HG03135 (cell line): Measurements from ENCODE around the gene DPP4.
A peak's percentile ranks its signal among the peaks of the same experiment; 100 is the strongest.
"Not testable (repeated sequence)": the region's sequence is repeated elsewhere in the genome, so short reads cannot be mapped to it uniquely, and the experiment has no call there.

ENCODE experiments used
- ATAC-seq: cut with Tn5 transposase; IDR thresholded peaks from one replicate; pipeline ENCODE4 v1.9.1; 2021; ENCODE audit warnings: mild to moderate bottlenecking, moderate library complexity; ENCODE audit not compliant: unreplicated experiment

The DPP4 gene

GRCh38 chr2:161994761-161995520 is 79.1 kb downstream of the DPP4 start:
- ATAC-seq, result no peak

GRCh38 chr2:161992531-161992930 is 81.5 kb downstream of the DPP4 start:
- peak; percentile 59 for ATAC-seq

GRCh38 chr2:161991991-161992390 is 82.0 kb downstream of the DPP4 start:
- no peak for ATAC-seq

GRCh38 chr2:161990741-161991140 is 83.3 kb downstream of the DPP4 start:
- no peak for ATAC-seq

- no peak for ATAC-seq
Measured at GRCh38 chr2:161990036-161990435, 84.0 kb downstream of the DPP4 start.

GRCh38 chr2:161988589-161988988 is 85.4 kb downstream of the DPP4 start:
- no peak for ATAC-seq

GRCh38 chr2:161987311-161987710 is 86.7 kb downstream of the DPP4 start:
- no peak for ATAC-seq

- no peak for ATAC-seq
Measured at GRCh38 chr2:161983866-161984265, 90.1 kb downstream of the DPP4 start.

- ATAC-seq, result no peak
Measured at GRCh38 chr2:161983331-161983651, 90.7 kb downstream of the DPP4 start.

- ATAC-seq, result no peak
Measured at GRCh38 chr2:161982548-161983330, 91.3 kb downstream of the DPP4 start.

GRCh38 chr2:161981679-161982250 is 92.2 kb downstream of the DPP4 start:
- no peak for ATAC-seq

GRCh38 chr2:161980976-161981375 is 93.0 kb downstream of the DPP4 start:
- no peak for ATAC-seq

GRCh38 chr2:161979490-161979889 is 94.5 kb downstream of the DPP4 start:
- no peak for ATAC-seq

- not testable (repeated sequence) for ATAC-seq
Measured at GRCh38 chr2:161977926-161978325, 96.1 kb downstream of the DPP4 start.

GRCh38 chr2:161976917-161977316 is 97.1 kb downstream of the DPP4 start:
- ATAC-seq, result no peak

GRCh38 chr2:161976295-161976694 is 97.7 kb downstream of the DPP4 start:
- no peak for ATAC-seq

- no peak for ATAC-seq
Measured at GRCh38 chr2:161975813-161976160, 98.2 kb downstream of the DPP4 start.

GRCh38 chr2:161975062-161975812 is 98.8 kb downstream of the DPP4 start:
- ATAC-seq, result no peak

- ATAC-seq, result no peak
Measured at GRCh38 chr2:161974461-161974860, 99.6 kb downstream of the DPP4 start.

- ATAC-seq, result no peak
Measured at GRCh38 chr2:161972866-161973265, 101.1 kb downstream of the DPP4 start.

- ATAC-seq, result no peak
Measured at GRCh38 chr2:161972232-161972631, 101.8 kb downstream of the DPP4 start.
